Hippocampal formation (tissue), 2 donors: ENCODE measurements around the gene FBLN7.

Source experiments
- DNase-seq, 2 donors: peaks; one replicate each; lab custom pipeline; 2025; lab: John Stamatoyannopoulos, UW

Gene FBLN7

GRCh38 chr2:112157472-112157871, 19.3 kb downstream of the FBLN7 start:
- DNase-seq, result no peak

GRCh38 chr2:112159454-112159921, 21.3 kb downstream of the FBLN7 start:
- DNase-seq, result no peak

DNA sequence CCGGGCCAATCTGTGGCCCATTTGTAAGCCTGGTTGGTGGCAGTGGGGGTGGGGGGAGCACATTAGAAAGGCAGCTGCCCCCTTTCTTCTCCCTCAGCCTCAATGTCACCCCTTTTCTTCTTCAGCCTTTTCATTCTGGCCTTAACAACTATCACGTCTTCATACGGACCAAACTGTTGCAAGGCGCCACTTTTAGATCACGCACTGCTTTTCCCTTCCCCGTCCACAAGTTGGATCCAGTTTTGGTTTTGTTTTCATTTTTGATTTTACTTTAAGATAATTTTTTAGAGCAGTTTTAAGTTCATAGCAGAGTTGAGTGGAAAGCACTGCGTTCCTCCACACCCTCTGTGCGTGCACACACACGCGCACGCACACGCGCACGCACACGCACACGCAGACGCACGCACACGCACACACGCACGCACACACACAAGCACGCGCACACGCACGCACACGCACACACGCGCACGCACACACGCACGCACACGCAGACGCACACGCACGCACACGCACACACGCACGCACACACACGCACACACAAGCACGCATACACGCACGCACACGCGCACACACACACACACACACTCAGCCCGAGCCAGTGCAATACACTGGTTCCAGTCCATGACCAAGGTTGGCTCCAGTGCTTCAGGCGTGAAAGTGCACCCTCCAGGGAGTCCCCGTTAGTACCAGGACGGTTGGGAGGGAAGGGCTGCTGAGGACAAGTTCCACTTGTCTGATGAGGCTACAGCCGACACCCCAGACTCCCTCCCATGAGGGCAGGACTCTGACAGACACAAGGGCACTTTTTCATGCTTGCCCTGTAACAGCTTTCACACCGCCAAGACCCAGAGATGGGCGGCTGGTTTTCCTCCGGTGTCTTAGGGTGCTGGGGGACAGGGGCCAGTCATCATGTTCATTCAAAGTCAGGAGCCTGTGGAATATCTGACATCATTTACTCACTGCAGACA, 22.4 kb downstream of the FBLN7 start:
- DNase-seq, result no peak

- DNase-seq, result no peak
These were observed 23.4 kb downstream of the FBLN7 start for GRCh38 chr2:112161431-112162145.

DNA sequence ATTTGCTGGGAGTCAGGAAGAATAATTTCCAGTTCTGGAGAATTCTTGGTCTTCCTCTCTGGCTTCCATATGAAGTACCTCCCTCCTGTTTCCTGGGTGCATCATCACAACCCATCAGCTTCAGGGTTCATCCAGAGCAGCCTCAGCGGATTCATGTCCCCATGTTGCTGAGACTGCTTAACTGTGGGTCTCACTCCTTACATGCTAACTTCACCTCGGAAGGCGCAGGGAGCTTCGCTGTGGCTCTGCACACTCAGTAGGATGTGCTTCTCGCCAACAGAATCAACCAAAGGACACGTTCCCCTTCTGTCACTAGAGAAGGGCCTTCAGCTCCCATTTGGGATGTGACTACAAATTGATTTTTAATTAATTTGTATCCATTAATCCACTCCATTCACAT, 24.2 kb downstream of the FBLN7 start:
- DNase-seq, result no peak

DNA sequence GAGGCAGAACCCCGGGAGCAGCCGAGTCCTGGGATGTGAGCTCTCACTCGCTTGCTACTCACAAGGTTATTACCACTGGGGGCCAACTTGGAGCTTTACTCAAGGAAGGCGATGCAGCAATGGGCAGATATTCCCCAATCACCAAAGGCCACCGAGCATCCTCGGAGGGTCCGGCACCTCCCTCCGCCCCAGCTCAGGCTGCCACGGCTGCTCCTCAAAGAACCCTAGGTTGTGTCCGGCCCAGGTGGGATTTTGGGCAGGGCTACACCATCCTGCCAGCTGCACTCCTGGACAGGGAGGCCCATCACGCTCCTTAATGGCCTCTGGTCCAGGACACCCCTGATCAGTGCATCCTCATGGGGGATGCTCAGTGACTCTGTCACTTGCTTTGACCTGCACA, 24.8 kb downstream of the FBLN7 start:
- DNase-seq, result no peak

GRCh38 chr2:112163541-112163981, 25.4 kb downstream of the FBLN7 start:
- DNase-seq, result no peak

- DNase-seq, result no peak
These were observed 26.7 kb downstream of the FBLN7 start for GRCh38 chr2:112164876-112165275.

DNA sequence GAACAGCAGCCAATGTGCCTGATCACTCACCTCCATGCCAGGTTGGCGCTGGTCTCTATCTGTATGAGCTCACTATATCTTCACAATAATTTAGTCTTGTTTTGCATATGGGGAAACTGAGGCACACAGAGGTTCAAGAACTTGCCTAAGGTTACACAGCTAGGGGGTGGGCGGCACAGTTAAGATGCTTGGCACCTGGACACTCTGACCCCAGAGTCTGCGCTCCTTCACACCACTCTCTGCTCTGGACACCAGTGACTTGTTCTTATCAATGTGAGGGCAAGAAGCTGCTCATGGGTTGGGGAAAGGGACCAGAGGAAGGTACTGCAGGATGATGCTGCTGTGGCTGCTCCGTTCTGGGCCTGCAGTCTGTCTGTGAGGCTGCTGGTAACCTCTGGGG, 27.1 kb downstream of the FBLN7 start:
- DNase-seq, result no peak

GRCh38 chr2:112166806-112167499, 28.8 kb downstream of the FBLN7 start:
- DNase-seq, result no peak

DNA sequence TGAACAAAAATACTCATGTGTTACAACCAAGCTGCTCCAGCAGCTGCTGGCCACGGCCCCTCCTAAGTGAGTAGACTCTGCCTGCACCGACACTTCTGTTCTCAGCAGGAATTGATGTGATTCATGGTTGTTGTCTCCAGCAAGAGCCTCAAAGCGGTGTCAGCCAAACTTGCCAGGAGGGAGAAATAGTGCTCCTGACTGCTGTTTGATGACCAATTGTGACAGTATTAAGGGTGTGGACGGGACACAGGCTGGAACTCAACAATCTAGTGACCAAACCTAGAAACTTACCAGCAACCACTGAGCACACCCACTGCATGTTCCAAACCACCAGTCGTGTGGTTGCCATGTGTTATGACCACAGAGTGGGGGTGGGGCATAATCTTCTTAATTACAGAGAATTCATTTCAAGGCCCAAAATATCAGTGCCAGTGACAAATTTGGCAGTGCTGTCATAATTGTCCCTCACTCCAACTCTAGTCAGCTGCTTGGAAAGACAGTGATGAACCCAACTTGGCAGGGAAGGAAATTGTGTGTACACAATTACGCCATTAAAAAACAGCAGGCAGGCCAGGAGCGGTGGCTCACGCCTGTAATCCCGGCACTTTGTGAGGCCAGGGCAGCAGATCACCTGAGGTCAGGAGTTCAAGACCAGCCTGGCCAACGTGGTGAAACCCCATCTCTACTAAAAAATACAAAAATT, 30.4 kb downstream of the FBLN7 start:
- DNase-seq, result no peak

DNA sequence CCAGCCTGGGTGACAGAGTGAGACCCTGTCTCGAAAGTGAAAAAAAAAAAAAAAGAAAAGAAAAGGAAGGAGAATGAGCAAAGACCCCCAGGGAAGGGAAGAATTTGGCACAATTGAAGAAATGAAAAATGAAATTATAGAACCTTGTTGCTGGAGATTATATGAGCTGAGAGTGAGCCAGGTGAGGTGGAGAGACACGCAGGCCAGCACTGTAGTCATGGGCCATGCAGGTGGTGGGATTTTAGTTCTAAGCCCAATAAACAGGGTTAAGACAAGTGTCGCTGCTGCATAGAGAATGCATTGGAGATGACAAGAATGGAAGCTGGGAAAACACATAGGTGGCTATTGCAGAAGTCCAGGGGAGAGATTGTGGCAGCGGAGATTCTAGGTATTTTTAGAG, 32.3 kb downstream of the FBLN7 start:
- no peak for DNase-seq

GRCh38 chr2:112173646-112174319, 35.6 kb downstream of the FBLN7 start:
- no peak for DNase-seq

DNA sequence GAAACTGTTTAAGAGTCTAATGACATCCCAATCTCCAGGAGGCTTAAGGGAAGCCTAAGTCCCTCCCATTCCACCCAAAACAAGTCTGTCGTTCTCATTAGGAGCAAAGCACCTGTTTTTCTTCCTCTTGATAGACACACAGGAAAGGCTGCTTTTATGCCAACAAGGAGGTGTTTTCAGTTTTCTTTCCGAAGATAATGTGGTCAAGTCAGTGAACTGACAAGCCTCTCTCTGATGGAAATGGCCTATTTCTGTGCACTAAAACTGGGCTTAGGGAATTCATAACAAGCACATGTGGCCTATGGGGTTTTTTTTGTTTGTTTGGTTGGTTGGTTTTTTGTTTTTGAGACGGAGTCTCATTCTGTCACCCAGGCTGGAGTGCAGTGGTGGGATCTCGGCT, 36.2 kb downstream of the FBLN7 start:
- no peak for DNase-seq

DNA sequence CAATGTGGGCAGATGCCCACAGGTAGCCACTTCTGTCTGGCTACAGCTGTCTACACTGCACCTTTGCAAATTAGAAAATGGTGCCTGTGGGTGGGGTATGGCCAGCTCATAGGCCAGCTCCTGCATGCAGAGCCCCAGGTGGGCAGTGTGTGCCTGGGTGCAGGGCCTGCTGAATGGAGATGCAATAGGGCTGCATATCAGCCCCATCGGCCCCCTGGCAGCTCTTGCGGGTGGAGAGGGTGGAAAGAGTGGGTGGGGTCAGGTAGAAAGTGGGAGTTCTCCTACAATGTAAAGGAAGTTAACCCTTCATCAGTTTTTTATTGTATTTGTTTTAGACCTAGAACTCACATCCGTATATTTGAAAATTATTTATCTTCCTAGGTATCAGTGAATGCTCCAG, 37.1 kb downstream of the FBLN7 start:
- DNase-seq, result no peak

DNA sequence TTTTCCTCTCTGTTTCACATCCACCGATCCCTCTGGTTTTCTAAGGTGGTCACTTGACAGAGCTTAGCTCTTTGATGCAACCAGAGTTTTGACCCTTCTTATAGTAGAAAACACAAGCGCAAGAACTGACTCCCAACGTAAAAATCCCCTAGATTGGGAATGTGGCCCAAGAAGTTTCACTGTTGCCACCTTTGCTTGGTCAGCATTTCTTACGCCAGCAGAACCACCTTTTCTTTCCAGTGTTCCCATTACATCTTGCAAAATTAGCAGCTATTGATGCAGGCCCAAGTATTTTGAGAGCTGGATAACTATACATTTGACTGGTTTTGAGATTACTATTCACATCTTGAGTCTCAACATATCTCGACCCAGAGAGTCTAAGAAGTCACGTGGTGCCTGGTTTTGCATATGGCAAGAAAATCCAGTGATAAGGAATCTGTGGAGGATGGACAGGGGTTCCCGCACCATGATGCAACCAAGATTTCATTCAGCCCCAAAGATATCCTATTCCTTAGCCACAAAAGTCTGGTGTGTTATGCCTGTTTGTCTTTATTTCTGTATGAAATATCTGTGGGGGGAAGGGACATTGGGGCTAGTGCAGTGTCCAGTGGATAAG, 37.9 kb downstream of the FBLN7 start:
- no peak for DNase-seq

- DNase-seq, result no peak
These were observed 43.5 kb downstream of the FBLN7 start for GRCh38 chr2:112181571-112182290.

GRCh38 chr2:112182581-112183034, 44.4 kb downstream of the FBLN7 start:
- DNase-seq, result no peak

DNA sequence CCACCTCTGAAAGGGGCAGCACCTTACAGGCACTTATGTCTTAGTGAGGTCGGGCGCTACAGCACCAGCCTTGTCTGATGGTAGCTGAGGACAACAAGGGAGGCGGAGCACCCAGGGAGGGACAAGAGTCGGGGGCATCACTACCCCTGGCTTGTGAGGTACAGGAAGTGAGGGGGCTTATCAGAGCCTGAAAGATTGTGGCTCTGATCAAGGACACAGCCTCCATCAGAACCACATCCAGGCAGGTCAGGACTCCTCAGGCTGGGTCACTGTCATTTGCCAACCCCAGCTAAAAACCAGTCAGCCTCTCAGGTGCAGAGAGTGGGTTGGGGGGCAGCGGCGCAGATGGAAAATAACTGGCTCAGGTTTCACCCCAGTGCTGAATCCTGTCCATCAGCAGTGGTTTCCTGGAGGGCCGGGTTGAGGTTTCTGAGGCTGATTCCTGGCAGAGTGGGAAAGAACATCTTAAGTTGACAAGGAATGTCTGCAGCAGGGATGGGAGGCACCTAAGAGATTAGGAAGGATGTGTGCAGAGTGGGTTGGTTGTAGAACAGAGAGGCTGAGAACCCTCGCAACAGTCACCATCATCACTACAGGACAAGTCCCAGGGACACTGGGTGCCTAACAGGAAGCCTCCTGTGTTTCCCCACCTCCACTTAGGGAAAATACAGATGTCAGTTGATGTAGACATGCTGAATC, 45.3 kb downstream of the FBLN7 start:
- no peak for DNase-seq
